Upper lobe of left lung (tissue), 4 donors: ENCODE data around the gene JMJD8.

Source experiments
- EP300 ChIP-seq, 4 donors: sonication (generic); formaldehyde crosslinking; IDR thresholded peaks; one replicate each; pipeline ENCODE4 v1.5.1; 2017; ENCODE audit warnings: antibody characterized with exemption in 4 of 4, control low read depth in 2 of 4
- POLR2A ChIP-seq, 4 donors: fragments of 450-650 bp; IDR thresholded peaks; one replicate each; pipeline ENCODE4 v1.5.1; 2016 to 2017; ENCODE audit warnings: antibody characterized with exemption in 4 of 4, mild to moderate bottlenecking in 2 of 4
- POLR2AphosphoS5 ChIP-seq, 2 donors: sonication (generic); formaldehyde crosslinking; IDR thresholded peaks; one replicate each; pipeline ENCODE4 v1.5.1; 2017; ENCODE audit warnings: antibody characterized with exemption in 2 of 2
- TF ChIP-seq, protein P1 (sequence below), 6 experiments: fragments of 450-650 bp in 4 of 6; fragments of 200-600 bp in 2 of 6; sonication (generic) in 2 of 6; IDR thresholded peaks; one replicate each; pipeline ENCODE4 v1.5.1; 2016 to 2019; ENCODE audit warnings: antibody characterized with exemption in 6 of 6

DNA sequence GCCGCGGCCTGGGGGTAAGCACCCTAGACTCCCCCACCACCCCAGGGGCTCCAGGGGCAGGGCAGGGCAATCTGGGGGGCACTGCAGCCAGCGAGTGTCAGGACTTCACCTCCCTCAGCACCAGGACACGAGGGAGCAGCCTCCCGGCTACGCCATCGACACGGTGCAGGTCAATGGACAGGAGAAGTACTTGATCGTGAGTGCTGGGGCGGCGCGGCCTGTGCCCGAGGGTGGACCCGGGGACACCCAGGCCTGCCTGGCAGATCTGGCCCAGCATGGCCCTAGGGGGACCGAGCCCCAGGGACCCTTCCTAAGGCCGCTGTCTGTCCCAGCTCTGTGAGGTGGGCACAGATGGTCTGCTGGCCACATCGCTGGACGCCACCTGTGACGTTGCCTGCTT, 11.8 kb downstream of the JMJD8 start:
- TF ChIP-seq, protein P1, sequence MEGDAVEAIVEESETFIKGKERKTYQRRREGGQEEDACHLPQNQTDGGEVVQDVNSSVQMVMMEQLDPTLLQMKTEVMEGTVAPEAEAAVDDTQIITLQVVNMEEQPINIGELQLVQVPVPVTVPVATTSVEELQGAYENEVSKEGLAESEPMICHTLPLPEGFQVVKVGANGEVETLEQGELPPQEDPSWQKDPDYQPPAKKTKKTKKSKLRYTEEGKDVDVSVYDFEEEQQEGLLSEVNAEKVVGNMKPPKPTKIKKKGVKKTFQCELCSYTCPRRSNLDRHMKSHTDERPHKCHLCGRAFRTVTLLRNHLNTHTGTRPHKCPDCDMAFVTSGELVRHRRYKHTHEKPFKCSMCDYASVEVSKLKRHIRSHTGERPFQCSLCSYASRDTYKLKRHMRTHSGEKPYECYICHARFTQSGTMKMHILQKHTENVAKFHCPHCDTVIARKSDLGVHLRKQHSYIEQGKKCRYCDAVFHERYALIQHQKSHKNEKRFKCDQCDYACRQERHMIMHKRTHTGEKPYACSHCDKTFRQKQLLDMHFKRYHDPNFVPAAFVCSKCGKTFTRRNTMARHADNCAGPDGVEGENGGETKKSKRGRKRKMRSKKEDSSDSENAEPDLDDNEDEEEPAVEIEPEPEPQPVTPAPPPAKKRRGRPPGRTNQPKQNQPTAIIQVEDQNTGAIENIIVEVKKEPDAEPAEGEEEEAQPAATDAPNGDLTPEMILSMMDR (IDR thresholded peaks at IDR 0.05): no peak
- TF ChIP-seq POLR2AphosphoS5 (IDR thresholded peaks at IDR 0.05) (no peak), POLR2A (IDR thresholded peaks at IDR 0.05) (no peak), EP300 (IDR thresholded peaks at IDR 0.05) (no peak)
